ENCODE results near the gene MYO1F.

The MYO1F gene

DNA sequence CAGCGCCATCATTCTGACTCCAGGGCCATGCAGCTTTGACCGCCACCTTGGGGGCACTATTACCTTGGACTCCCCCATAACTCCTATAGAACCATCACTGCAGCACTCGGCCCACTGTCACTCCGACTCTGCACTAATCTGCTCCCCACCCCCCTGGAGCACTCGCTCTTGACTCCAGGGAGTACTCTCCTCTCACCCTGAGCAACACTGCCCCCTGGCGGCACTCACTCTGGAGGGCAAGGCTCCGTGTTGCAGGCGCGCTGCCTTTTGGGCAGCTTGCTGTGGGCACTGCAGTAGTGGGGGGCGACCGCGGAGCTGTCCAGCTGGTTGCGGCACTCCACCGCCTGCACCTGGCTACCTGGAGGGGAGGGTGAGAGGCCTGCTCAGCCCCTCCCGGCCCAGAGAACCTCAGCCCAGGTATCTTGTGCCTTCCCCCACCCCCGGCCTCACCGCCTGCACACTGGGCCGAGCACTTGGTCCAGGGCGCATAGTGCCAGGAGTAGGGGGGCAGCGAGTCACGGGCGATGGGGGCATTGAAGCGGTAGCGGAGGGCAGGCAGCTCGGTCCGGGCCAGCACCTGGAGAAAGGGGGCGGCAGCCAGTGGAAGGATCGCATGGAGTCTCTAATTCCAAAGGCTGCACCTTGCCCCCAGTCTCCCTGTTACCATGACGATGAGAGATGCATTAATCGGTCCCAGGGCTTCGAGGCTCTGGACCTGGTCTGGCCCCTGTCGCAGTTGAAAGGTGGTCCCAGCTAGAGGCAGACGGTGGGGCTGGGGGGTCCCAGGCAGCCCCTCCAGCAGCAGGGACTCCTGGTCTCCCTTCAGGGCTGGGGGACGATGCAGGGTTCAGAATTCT, 8.9 kb upstream of the MYO1F start:
- Histone ChIP-seq H3K36me3 (replicated peaks) (no peaks in the 10 kb centered on the region), H3K27ac (no peak overlapping the region), H3K27me3 (replicated peaks) (no peaks in the 10 kb centered on the region), H3K4me3 (ENCODE audit: low read depth, low read length) (no peak overlapping the region)
- DNase-seq: no peak
- in situ Hi-C loops (cut with HindIII; ENCODE audit: low pct_ligation_motif_present, low sequenced_read_pairs): no loop called here
- TF ChIP-seq, protein P1, sequence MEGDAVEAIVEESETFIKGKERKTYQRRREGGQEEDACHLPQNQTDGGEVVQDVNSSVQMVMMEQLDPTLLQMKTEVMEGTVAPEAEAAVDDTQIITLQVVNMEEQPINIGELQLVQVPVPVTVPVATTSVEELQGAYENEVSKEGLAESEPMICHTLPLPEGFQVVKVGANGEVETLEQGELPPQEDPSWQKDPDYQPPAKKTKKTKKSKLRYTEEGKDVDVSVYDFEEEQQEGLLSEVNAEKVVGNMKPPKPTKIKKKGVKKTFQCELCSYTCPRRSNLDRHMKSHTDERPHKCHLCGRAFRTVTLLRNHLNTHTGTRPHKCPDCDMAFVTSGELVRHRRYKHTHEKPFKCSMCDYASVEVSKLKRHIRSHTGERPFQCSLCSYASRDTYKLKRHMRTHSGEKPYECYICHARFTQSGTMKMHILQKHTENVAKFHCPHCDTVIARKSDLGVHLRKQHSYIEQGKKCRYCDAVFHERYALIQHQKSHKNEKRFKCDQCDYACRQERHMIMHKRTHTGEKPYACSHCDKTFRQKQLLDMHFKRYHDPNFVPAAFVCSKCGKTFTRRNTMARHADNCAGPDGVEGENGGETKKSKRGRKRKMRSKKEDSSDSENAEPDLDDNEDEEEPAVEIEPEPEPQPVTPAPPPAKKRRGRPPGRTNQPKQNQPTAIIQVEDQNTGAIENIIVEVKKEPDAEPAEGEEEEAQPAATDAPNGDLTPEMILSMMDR (IDR thresholded peaks at IDR 0.05; ENCODE audit: low read depth, low read length, missing control alignments): peak; percentile 81

DNA sequence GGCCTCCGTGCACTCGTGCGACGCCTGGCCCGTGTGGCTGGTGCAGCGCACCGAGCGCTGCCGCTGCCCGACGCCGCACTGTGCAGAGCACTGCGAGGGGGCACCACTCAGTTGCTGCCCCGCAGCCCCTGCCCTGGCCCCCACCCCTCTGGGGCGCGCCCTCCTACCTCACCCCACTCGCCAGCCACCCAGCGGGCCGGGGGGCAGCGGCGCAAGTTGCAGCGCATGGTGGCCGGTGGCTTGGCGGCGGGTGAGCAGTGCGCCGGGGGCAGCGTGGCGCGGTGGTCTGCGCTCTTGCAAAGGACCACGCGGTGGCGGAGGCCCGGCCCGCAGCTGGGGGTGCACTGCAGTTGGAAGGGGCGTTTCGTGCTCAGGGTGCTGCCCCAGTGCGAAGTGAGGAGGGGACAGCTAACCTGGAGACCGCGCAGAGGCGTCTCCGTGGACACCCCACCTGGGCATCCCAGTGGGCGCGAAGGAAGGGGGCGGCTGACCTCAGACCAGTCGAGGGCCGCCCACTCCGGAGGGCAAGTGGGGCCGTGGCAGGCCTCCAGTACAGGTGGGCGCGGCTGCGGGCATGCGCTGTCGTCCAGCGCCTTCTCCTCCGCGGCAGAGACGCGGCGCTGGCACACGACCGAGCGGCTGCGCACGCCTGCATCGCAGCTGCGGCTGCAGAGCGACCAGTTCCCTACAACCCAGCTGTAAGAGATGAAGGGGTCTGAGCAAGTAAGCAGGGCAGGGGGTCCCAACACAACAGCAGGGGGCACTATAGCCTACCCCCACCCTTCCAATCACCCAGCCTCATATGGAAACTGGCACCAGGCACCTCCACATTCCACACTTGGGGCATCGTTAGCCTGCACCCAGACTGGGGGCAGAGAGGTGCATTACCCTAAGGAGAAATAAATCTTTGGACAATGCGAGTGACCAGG, 8.0 kb upstream of the MYO1F start:
- H3K27ac ChIP-seq: no peak overlapping the region
- DNase-seq: no peak
- no peak overlapping the region for H3K4me3 ChIP-seq (ENCODE audit: low read depth, low read length)
- no peaks in the 10 kb centered on the region for H3K27me3 ChIP-seq (replicated peaks)
- TF ChIP-seq, protein P1 (IDR thresholded peaks at IDR 0.05; ENCODE audit: low read depth, low read length, missing control alignments): no peak
- in situ Hi-C loops (cut with HindIII; ENCODE audit: low pct_ligation_motif_present, low sequenced_read_pairs): no loop called here
- H3K36me3 ChIP-seq (replicated peaks): no peaks in the 10 kb centered on the region

DNA sequence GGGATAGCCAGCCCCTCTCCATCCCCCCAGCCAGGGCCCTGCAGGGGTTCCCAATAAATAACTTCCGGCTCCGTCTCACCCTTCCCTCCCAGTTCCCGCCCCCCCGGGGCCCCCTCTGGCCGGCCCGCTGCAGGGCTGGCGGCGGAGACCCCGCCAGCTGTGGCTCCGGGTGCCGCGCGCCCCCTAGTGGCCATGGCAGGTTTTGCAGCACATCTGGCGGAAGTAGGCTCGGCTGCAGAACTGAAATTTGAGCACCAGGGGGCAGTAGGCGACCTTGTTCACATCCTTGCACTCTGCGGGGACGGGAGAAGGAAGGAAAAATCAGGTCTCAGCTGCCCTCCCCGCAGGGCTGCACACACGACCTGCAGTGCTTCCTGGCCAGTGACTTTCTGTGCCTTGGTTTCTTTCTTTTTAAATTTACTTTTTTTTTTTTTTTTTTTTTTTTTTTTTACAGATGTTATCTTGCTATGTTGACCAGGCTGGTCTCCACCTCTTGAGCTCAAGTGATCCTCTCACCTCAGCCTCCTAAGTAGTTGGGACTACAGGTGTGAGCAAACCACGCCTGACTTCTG, 3.6 kb upstream of the MYO1F start:
- no peaks in the 10 kb centered on the region for H3K36me3 ChIP-seq (replicated peaks)
- in situ Hi-C loops (cut with HindIII; ENCODE audit: low pct_ligation_motif_present, low sequenced_read_pairs): no loop called here
- H3K27ac ChIP-seq: no peak overlapping the region
- H3K4me3 ChIP-seq (ENCODE audit: low read depth, low read length): no peak overlapping the region
- H3K27me3 ChIP-seq (replicated peaks): no peaks in the 10 kb centered on the region
- peak; percentile 66 for DNase-seq
- TF ChIP-seq, protein P1 (IDR thresholded peaks at IDR 0.05; ENCODE audit: low read depth, low read length, missing control alignments): peak; percentile 95

DNA sequence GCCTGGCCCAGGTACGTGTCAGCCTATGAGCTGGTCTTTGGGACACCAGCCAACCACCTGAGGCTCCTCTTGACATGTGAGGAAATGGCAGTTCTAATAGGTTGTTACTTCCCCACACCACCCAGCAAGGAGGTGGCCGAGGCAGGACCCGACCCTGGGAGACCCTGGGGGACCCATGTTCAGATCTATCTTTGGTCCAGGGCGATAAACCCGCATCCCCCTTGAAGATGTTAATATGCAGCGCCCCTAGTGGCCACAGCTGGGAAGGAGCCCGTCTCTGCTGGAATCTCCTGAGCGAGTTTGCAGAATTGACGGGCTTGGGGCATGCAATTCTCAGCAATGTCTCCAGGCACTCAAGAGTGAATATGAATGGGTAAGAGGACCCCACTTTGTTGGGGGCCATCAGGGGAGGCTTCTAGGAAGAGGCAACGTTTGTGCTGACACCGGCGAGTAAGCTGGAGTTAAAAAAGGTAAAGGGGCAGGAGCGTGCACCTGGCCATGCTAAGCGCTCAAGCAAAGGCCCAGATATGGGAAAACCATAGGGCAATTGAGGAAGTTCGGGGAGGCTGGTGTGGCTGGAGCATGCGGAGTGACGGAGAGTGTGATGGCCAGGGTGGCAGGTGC, 1.5 kb upstream of the MYO1F start:
- peak; percentile 63 for DNase-seq
- H3K4me3 ChIP-seq (ENCODE audit: low read depth, low read length): no peak overlapping the region
- H3K36me3 ChIP-seq (replicated peaks): no peaks in the 10 kb centered on the region
- in situ Hi-C loops (cut with HindIII; ENCODE audit: low pct_ligation_motif_present, low sequenced_read_pairs): no loop called here
- no peak overlapping the region for H3K27ac ChIP-seq
- TF ChIP-seq, protein P1 (IDR thresholded peaks at IDR 0.05; ENCODE audit: low read depth, low read length, missing control alignments): peak; percentile 94
- no peaks in the 10 kb centered on the region for H3K27me3 ChIP-seq (replicated peaks)

DNA sequence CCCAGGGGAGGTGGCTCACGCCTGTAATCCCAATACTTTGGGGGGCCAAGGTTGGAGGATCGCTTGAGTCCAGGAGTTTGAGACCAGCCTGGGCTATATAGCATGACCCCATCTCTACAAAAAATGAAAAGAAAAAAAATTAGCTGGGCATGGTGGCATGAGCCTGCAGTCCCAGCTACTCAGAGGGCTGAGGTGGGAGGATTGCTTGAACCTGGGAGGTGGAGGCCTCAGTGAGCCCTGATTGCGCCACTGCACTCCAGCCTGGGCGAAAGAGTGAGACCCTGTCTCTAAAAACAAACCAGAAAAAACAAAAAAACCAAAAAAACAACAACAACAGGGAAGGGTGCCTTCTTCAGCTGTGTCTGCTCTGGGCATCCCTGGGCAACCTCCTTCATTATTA, 499 bp upstream of the MYO1F start:
- Histone ChIP-seq H3K4me3 (ENCODE audit: low read depth, low read length) (no peak overlapping the region), H3K27me3 (replicated peaks) (no peaks in the 10 kb centered on the region), H3K36me3 (replicated peaks) (no peaks in the 10 kb centered on the region), H3K27ac (no peak overlapping the region)
- no peak for DNase-seq
- in situ Hi-C loops (cut with HindIII; ENCODE audit: low pct_ligation_motif_present, low sequenced_read_pairs): no loop called here
- TF ChIP-seq, protein P1 (IDR thresholded peaks at IDR 0.05; ENCODE audit: low read depth, low read length, missing control alignments): no peak

Data from brain microvascular endothelial cell (primary cell).